B cell (primary cell): ENCODE data around the gene SMCR8. TPM values are rescaled to one million over a fixed set of nuclear protein-coding genes. Genes with fewer than 3 reads are reported as not detected.

Experiments used
- ATAC-seq: fragments of 200-7000 bp; cut with Tn5 transposase; one replicate; pipeline ENCODE4 v1.10.0; 2021; ENCODE audit warnings: low read depth, mild to moderate bottlenecking, moderate number of reproducible peaks, moderate library complexity
- CTCF ChIA-PET: fragments of 350-600 bp; sonication (Branson Sonifier 250); formaldehyde crosslinking; loops from one replicate; lab custom pipeline; 2021; ENCODE audit warnings: antibody characterized with exemption, inconsistent platforms; lab: Charles Lee
- POLR2A ChIA-PET: fragments of 350-600 bp; sonication (Branson Sonifier 250); formaldehyde crosslinking; loops from one replicate; lab custom pipeline; 2021; ENCODE audit warnings: antibody characterized with exemption; lab: Charles Lee
- DNase-seq: peaks from one replicate; pipeline ENCODE4 v3.0.0; 2013
- H2AFZ ChIP-seq: 2 replicates; pipeline ENCODE4 v1.6.1; 2012; ENCODE audit warnings: mild to moderate bottlenecking, low read depth, low read length; ENCODE audit not compliant: insufficient read depth, poor library complexity, severe bottlenecking
- H3K27ac ChIP-seq, 2 donors: 1 replicate in 1 of 2; 2 replicates in 1 of 2; pipeline ENCODE4 v1.5.1; 2012 to 2013; ENCODE audit warnings: low read length in 2 of 2, mild to moderate bottlenecking in 2 of 2, moderate library complexity in 1 of 2
- H3K27me3 ChIP-seq, 4 experiments: fragments of 200-600 bp in 1 of 4; sonication (generic) in 1 of 4; replicated peaks in 1 of 4; 1 replicate in 2 of 4; 2 replicates in 2 of 4; pipeline versions ENCODE4 v1.6.1 to v1.7.0; 2013 to 2016; ENCODE audit warnings: low read length in 3 of 4, mild to moderate bottlenecking in 2 of 4, mixed read lengths in 1 of 4, moderate library complexity in 1 of 4; ENCODE audit not compliant: insufficient read depth in 4 of 4, control insufficient read depth in 3 of 4; ENCODE audit errors: control extremely low read depth in 1 of 4
- H3K36me3 ChIP-seq, 2 experiments: replicated peaks in 1 of 2; 1 replicate in 1 of 2; 2 replicates in 1 of 2; pipeline versions ENCODE4 v1.6.1 to v1.7.1; 2013; ENCODE audit warnings: low read length in 1 of 2; ENCODE audit not compliant: insufficient read depth in 2 of 2, control insufficient read depth in 1 of 2; ENCODE audit errors: control extremely low read depth in 1 of 2, extremely low read depth in 1 of 2
- H3K4me1 ChIP-seq, 2 donors: fragments of 200-600 bp in 1 of 2; sonication (generic) in 1 of 2; 1 replicate in 1 of 2; 2 replicates in 1 of 2; pipeline versions ENCODE4 v1.5.1 to v1.6.1; 2013 to 2017; ENCODE audit warnings: low read length in 2 of 2; ENCODE audit not compliant: control insufficient read depth in 2 of 2, insufficient read depth in 2 of 2
- H3K4me2 ChIP-seq: replicated peaks from 2 replicates; pipeline ENCODE3; 2012; ENCODE audit warnings: mild to moderate bottlenecking, low read depth, low read length; ENCODE audit not compliant: poor library complexity, severe bottlenecking
- H3K4me3 ChIP-seq, 5 experiments: fragments of 200-600 bp in 1 of 5; sonication (generic) in 1 of 5; 1 replicate in 3 of 5; 2 replicates in 2 of 5; pipeline versions ENCODE4 v1.5.1 to v1.7.0; 2011 to 2016; ENCODE audit warnings: low read length in 4 of 5, mild to moderate bottlenecking in 4 of 5, low read depth in 2 of 5, control low read depth in 1 of 5, moderate library complexity in 1 of 5; ENCODE audit not compliant: insufficient read depth in 1 of 5; ENCODE audit errors: control extremely low read depth in 1 of 5, extremely low read depth in 1 of 5
- H3K79me2 ChIP-seq: fragments of 200-600 bp; sonication (generic); one replicate; pipeline ENCODE4 v1.6.0; 2016; ENCODE audit warnings: low read length; ENCODE audit not compliant: control insufficient read depth, insufficient read depth
- H3K9ac ChIP-seq: fragments of 200-600 bp; sonication (generic); 2 replicates; pipeline ENCODE4 v1.6.1; 2017; ENCODE audit warnings: mild to moderate bottlenecking, low read length, moderate library complexity
- H3K9me3 ChIP-seq, 3 donors: one replicate each; pipeline versions ENCODE4 v1.6.1 to v1.7.1; 2013; ENCODE audit warnings: low read length in 2 of 3; ENCODE audit not compliant: control insufficient read depth in 2 of 3, insufficient read depth in 1 of 3; ENCODE audit errors: control extremely low read depth in 1 of 3
- H4K20me1 ChIP-seq: 2 replicates; pipeline ENCODE4 v1.6.0; 2012; ENCODE audit warnings: mild to moderate bottlenecking, low read length; ENCODE audit not compliant: insufficient read depth, control insufficient read depth, poor library complexity, severe bottlenecking
- H3K27ac Mint-ChIP-seq: one replicate; pipeline ENCODE4 v1.8.0; 2021; ENCODE audit warnings: mixed read lengths
- H3K27me3 Mint-ChIP-seq: one replicate; pipeline ENCODE4 v1.8.0; 2021; ENCODE audit warnings: mixed read lengths
- H3K4me1 Mint-ChIP-seq: one replicate; pipeline ENCODE4 v1.8.0; 2021; ENCODE audit warnings: mixed read lengths
- H3K4me3 Mint-ChIP-seq: one replicate; pipeline ENCODE4 v1.8.0; 2021; ENCODE audit warnings: mixed read lengths
- H3K9me3 Mint-ChIP-seq: one replicate; pipeline ENCODE4 v1.8.0; 2022; ENCODE audit warnings: mixed read lengths; ENCODE audit not compliant: insufficient read depth
- EZH2 ChIP-seq: IDR thresholded peaks from 2 replicates; pipeline ENCODE4 v1.6.1; 2012; ENCODE audit warnings: borderline replicate concordance, low read depth, mild to moderate bottlenecking, moderate library complexity, low read length; ENCODE audit not compliant: insufficient read depth, poor library complexity, severe bottlenecking
- WGBS: methylation state at CpG from one replicate; pipeline ENCODE4 v1.1.5; 2013; ENCODE audit warnings: missing lambda C conversion rate; ENCODE audit not compliant: insufficient coverage; 5-methylcytosine and 5-hydroxymethylcytosine counted together
- intact Hi-C: fragments of 100-400 bp; cut with micrococcal nuclease; formaldehyde crosslinking; loops from one replicate; pipeline ENCODE4 v1.10.0; 2022
- polyA plus RNA-seq: library from polyadenylated mRNA; depleted of rRNA; stranded (reverse); fragments of >200 nt; gene quantifications from 2 replicates; pipeline ENCODE4 v1.2.3, GENCODE V29; 2012
- total RNA-seq, 2 donors: library from RNA; stranded (reverse); fragments of 120-200 nt in 1 of 2; gene quantifications; 1 replicate in 1 of 2; 2 replicates in 1 of 2; pipeline versions ENCODE4 v1.2.3 to v1.2.4, GENCODE V29; 2013 to 2022
- TF ChIP-seq, protein P1 (sequence below): fragments of 200-600 bp; IDR thresholded peaks from one replicate; pipeline ENCODE4 v1.8.0; 2022; ENCODE audit warnings: antibody characterized with exemption, mild to moderate bottlenecking

SMCR8 gene
- total and polyA plus RNA-seq, 2 donors (not counting 1 experiment from before 2014, with no cell fraction given), result 16.2 to 48.0 TPM

DNA sequence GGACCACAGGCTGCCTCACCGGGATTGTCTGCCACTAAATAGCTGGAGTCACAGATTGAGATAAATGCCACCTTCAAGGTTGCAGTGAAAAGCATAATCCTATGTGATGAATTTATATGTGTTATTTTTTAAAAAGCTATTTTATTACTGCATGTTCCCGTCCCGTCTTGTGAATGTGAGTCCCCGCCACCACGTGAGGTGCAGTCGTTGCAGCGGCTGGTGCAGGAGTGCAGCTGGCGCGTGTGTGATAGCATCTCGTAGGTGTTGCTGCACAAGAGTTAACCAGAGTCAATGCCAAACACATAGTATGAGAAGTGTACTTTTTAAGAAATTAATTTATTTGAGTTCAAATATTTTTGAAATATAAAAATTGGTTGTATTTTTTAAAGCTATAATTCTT lies 12.5 kb downstream of the SMCR8 start:
- TF ChIP-seq, protein P1, sequence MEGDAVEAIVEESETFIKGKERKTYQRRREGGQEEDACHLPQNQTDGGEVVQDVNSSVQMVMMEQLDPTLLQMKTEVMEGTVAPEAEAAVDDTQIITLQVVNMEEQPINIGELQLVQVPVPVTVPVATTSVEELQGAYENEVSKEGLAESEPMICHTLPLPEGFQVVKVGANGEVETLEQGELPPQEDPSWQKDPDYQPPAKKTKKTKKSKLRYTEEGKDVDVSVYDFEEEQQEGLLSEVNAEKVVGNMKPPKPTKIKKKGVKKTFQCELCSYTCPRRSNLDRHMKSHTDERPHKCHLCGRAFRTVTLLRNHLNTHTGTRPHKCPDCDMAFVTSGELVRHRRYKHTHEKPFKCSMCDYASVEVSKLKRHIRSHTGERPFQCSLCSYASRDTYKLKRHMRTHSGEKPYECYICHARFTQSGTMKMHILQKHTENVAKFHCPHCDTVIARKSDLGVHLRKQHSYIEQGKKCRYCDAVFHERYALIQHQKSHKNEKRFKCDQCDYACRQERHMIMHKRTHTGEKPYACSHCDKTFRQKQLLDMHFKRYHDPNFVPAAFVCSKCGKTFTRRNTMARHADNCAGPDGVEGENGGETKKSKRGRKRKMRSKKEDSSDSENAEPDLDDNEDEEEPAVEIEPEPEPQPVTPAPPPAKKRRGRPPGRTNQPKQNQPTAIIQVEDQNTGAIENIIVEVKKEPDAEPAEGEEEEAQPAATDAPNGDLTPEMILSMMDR, result no peak
- no peak for TF ChIP-seq EZH2
- Histone ChIP-seq H3K36me3 (peaks cover 0 to 76% of the 10 kb centered on the region in 2 experiments), H3K4me2 (no peak overlapping the region), H3K79me2 (peaks cover 11% of the 10 kb centered on the region), H3K9me3 (peaks cover 0 to 3% (median 0%) of the 10 kb centered on the region in 3 donors), H3K4me3 (no peak overlapping the region), H3K4me1 (peaks cover 0 to 14% of the 10 kb centered on the region in 2 donors), H4K20me1 (peaks cover 47% of the 10 kb centered on the region), H3K9ac (no peak overlapping the region), H2AFZ (no peak overlapping the region), H3K27ac (no peak overlapping the region), H3K27me3 (no peaks in the 10 kb centered on the region)
- Mint-ChIP-seq H3K4me3 (no peak overlapping the region), H3K27me3 (no peaks in the 10 kb centered on the region), H3K27ac (no peak overlapping the region), H3K4me1 (peaks cover 20% of the 10 kb centered on the region), H3K9me3 (no peaks in the 10 kb centered on the region)
- CTCF ChIA-PET, result no interaction called here
- intact Hi-C loops, result no loop called here
- 100% methylated on average over 9 of the region's 10 CpGs for WGBS
- POLR2A ChIA-PET, result no interaction called here
- no peak for DNase-seq
- ATAC-seq, result no peak

GRCh38 chr17:18328643-18329204 lies 13.6 kb downstream of the SMCR8 start:
- H4K20me1 ChIP-seq, result peaks cover 36% of the 10 kb centered on the region
- POLR2A ChIA-PET, result no interaction called here
- 98% methylated on average over 8 of the region's 9 CpGs for WGBS

More at GRCh38 chr17:18328643-18329204, 13.6 kb downstream of the SMCR8 start:
- Histone ChIP-seq H3K9ac (no peak overlapping the region), H2AFZ (no peak overlapping the region), H3K4me2 (no peak overlapping the region), H3K36me3 (peaks cover 0 to 65% of the 10 kb centered on the region in 2 experiments), H3K9me3 (peaks cover 0 to 3% (median 0%) of the 10 kb centered on the region in 3 donors), H3K79me2 (peaks cover 4% of the 10 kb centered on the region), H3K27ac (no peak overlapping the region), H3K27me3 (no peaks in the 10 kb centered on the region), H3K4me1 (peaks cover 0 to 14% of the 10 kb centered on the region in 2 donors), H3K4me3 (no peak overlapping the region)
- Mint-ChIP-seq H3K27ac (no peak overlapping the region), H3K9me3 (no peaks in the 10 kb centered on the region), H3K27me3 (no peaks in the 10 kb centered on the region), H3K4me3 (no peak overlapping the region), H3K4me1 (peaks cover 20% of the 10 kb centered on the region)
- CTCF ChIA-PET, result interaction anchor here (1.3 kb wide), 1 partner anchor 111 kb away, joined by 3 read pairs; no protein-coding TSS in a partner anchor
- intact Hi-C loops, result no loop called here
- ATAC-seq (no peak), DNase-seq (no peak)
- TF ChIP-seq, protein P1, result no peak
- TF ChIP-seq EZH2, result no peak
